ENCODE results near the gene GNAL. TPM values are rescaled to one million over a fixed set of nuclear protein-coding genes. Genes with fewer than 3 reads are reported as not detected.

GNAL gene
- total RNA-seq, 2 donors from 2014 or later: 4.2 to 14.3 TPM

GRCh38 chr18:11654736-11655605 lies 34.1 kb upstream of the GNAL start:
- intact Hi-C loops (cut with DNase I): loop anchor here (5.0 to 10.0 kb wide), 4 partner anchors 72 to 380 kb away; no protein-coding TSS in a partner anchor
- TF ChIP-seq CTCF (IDR thresholded peaks at IDR 0.05): peak; percentile 63 to 86 (median 76)
- TF ChIP-seq POLR2A (IDR thresholded peaks at IDR 0.05): no peak
- Histone ChIP-seq H3K27ac (no peak overlapping the region), H3K4me1 (replicated peaks) (no peaks in the 10 kb centered on the region), H3K9me3 (no peaks in the 10 kb centered on the region), H3K36me3 (no peaks in the 10 kb centered on the region), H3K4me3 (no peak overlapping the region), H3K27me3 (replicated peaks; ENCODE audit: insufficient read depth) (peaks cover 6% of the 10 kb centered on the region)
- peak; percentile 58 for DNase-seq (ENCODE audit: low spot score)
- WGBS: 34% methylated on average over 32 of the region's 32 CpGs

GRCh38 chr18:11655606-11655932 lies 33.5 kb upstream of the GNAL start:
- H3K9me3 ChIP-seq: no peaks in the 10 kb centered on the region
- DNase-seq (ENCODE audit: low spot score): no peak
- TF ChIP-seq CTCF (IDR thresholded peaks at IDR 0.05) (no peak), POLR2A (IDR thresholded peaks at IDR 0.05) (no peak), POLR2AphosphoS5 (IDR thresholded peaks at IDR 0.05) (no peak)
- peaks cover 6% of the 10 kb centered on the region for H3K27me3 ChIP-seq (replicated peaks; ENCODE audit: insufficient read depth)
- H3K36me3 ChIP-seq: no peaks in the 10 kb centered on the region
- no peak overlapping the region for H3K4me3 ChIP-seq
- H3K27ac ChIP-seq: no peak overlapping the region
- 15% methylated on average over 5 of the region's 5 CpGs for WGBS
- intact Hi-C loops (cut with DNase I): loop anchor here (5.0 to 10.0 kb wide), 4 partner anchors 72 to 379 kb away; no protein-coding TSS in a partner anchor
- H3K4me1 ChIP-seq (replicated peaks): no peaks in the 10 kb centered on the region

- no peaks in the 10 kb centered on the region for H3K4me1 ChIP-seq (replicated peaks)
- DNase-seq (ENCODE audit: low spot score): no peak
- 79% methylated on average over 9 of the region's 9 CpGs for WGBS
- peaks cover 6% of the 10 kb centered on the region for H3K27me3 ChIP-seq (replicated peaks; ENCODE audit: insufficient read depth)
- no peak overlapping the region for H3K27ac ChIP-seq
- no peaks in the 10 kb centered on the region for H3K36me3 ChIP-seq
- TF ChIP-seq CTCF (IDR thresholded peaks at IDR 0.05): no peak
- TF ChIP-seq POLR2AphosphoS5 (IDR thresholded peaks at IDR 0.05): no peak
- TF ChIP-seq POLR2A (IDR thresholded peaks at IDR 0.05): no peak
- H3K9me3 ChIP-seq: no peaks in the 10 kb centered on the region
- intact Hi-C loops (cut with DNase I): loop anchor here (5.0 to 10.0 kb wide), 4 partner anchors 70 to 378 kb away; no protein-coding TSS in a partner anchor
- no peak overlapping the region for H3K4me3 ChIP-seq
Observed at GRCh38 chr18:11657152-11657551, 31.9 kb upstream of the GNAL start.

- no peaks in the 10 kb centered on the region for H3K36me3 ChIP-seq
- H3K4me3 ChIP-seq: no peak overlapping the region
- no peak overlapping the region for H3K27ac ChIP-seq
- no peaks in the 10 kb centered on the region for H3K4me1 ChIP-seq (replicated peaks)
- intact Hi-C loops (cut with DNase I): loop anchor here (5.0 to 10.0 kb wide), 4 partner anchors 70 to 377 kb away; no protein-coding TSS in a partner anchor
- peaks cover 6% of the 10 kb centered on the region for H3K27me3 ChIP-seq (replicated peaks; ENCODE audit: insufficient read depth)
- no peak for DNase-seq (ENCODE audit: low spot score)
- 87% methylated on average over 8 of the region's 8 CpGs for WGBS
- TF ChIP-seq POLR2A (IDR thresholded peaks at IDR 0.05): no peak
- TF ChIP-seq CTCF (IDR thresholded peaks at IDR 0.05): no peak
- TF ChIP-seq POLR2AphosphoS5 (IDR thresholded peaks at IDR 0.05): no peak
- H3K9me3 ChIP-seq: no peaks in the 10 kb centered on the region
Observed at GRCh38 chr18:11657554-11657953, 31.5 kb upstream of the GNAL start.
